Measurements from ENCODE around the gene KCNJ6. TPM values are rescaled to one million over a fixed set of nuclear protein-coding genes. Genes with fewer than 3 reads are reported as not detected.

KCNJ6 gene
- total and polyA plus RNA-seq, 5 donors from 2014 or later: not detected

- H3K27me3 ChIP-seq (ENCODE audit: control insufficient read depth, insufficient read depth, low read length): peaks cover 5% of the 10 kb centered on the region
- H3K36me3 Mint-ChIP-seq: no peaks in the 10 kb centered on the region
- ATAC-seq (ENCODE audit: low read depth in 2 of 2) (no peak), DNase-seq (no peak)
- H3K4me3 Mint-ChIP-seq: no peak overlapping the region
- H3K27me3 Mint-ChIP-seq: peaks cover 19% of the 10 kb centered on the region
- peaks cover 0 to 4% (median 0%) of the 10 kb centered on the region in 7 donors for H3K9me3 Mint-ChIP-seq
- no peak overlapping the region for H3K4me3 ChIP-seq (ENCODE audit: low read depth, low read length)
- H3K4me1 ChIP-seq (ENCODE audit: control insufficient read depth, insufficient read depth, low read length, poor library complexity, severe bottlenecking): peaks cover 3% of the 10 kb centered on the region
- H3K4me1 Mint-ChIP-seq: no peaks in the 10 kb centered on the region
- H3K27ac Mint-ChIP-seq: no peak overlapping the region
- H3K27ac ChIP-seq (ENCODE audit: insufficient read depth, low read length, poor library complexity, severe bottlenecking): no peak overlapping the region
- H3K36me3 ChIP-seq (ENCODE audit: control insufficient read depth, insufficient read depth, low read length): no peaks in the 10 kb centered on the region
- H3K9me3 ChIP-seq (ENCODE audit: control insufficient read depth in 2 of 2, low read length in 2 of 2): no peaks in the 10 kb centered on the region
Measured at GRCh38 chr21:37677006-37677405, 239.3 kb downstream of the KCNJ6 start.

GRCh38 chr21:37675202-37675801, 241.0 kb downstream of the KCNJ6 start:
- Mint-ChIP-seq H3K4me3 (no peak overlapping the region), H3K27ac (no peak overlapping the region), H3K4me1 (no peaks in the 10 kb centered on the region), H3K9me3 (peaks cover 0 to 4% (median 0%) of the 10 kb centered on the region in 7 donors), H3K36me3 (no peaks in the 10 kb centered on the region), H3K27me3 (peaks cover 7% of the 10 kb centered on the region)
- ATAC-seq (ENCODE audit: low read depth in 2 of 2) (peak in 1 of 2 donors; percentile 30), DNase-seq (peak; percentile 16 to 53 (median 29))
- no peaks in the 10 kb centered on the region for H3K9me3 ChIP-seq (ENCODE audit: control insufficient read depth in 2 of 2, low read length in 2 of 2)
- H3K4me1 ChIP-seq (ENCODE audit: control insufficient read depth, insufficient read depth, low read length, poor library complexity, severe bottlenecking): peaks cover 3% of the 10 kb centered on the region
- no peaks in the 10 kb centered on the region for H3K36me3 ChIP-seq (ENCODE audit: control insufficient read depth, insufficient read depth, low read length)
- no peak overlapping the region for H3K27ac ChIP-seq (ENCODE audit: insufficient read depth, low read length, poor library complexity, severe bottlenecking)
- peaks cover 5% of the 10 kb centered on the region for H3K27me3 ChIP-seq (ENCODE audit: control insufficient read depth, insufficient read depth, low read length)
- no peak overlapping the region for H3K4me3 ChIP-seq (ENCODE audit: low read depth, low read length)

DNA sequence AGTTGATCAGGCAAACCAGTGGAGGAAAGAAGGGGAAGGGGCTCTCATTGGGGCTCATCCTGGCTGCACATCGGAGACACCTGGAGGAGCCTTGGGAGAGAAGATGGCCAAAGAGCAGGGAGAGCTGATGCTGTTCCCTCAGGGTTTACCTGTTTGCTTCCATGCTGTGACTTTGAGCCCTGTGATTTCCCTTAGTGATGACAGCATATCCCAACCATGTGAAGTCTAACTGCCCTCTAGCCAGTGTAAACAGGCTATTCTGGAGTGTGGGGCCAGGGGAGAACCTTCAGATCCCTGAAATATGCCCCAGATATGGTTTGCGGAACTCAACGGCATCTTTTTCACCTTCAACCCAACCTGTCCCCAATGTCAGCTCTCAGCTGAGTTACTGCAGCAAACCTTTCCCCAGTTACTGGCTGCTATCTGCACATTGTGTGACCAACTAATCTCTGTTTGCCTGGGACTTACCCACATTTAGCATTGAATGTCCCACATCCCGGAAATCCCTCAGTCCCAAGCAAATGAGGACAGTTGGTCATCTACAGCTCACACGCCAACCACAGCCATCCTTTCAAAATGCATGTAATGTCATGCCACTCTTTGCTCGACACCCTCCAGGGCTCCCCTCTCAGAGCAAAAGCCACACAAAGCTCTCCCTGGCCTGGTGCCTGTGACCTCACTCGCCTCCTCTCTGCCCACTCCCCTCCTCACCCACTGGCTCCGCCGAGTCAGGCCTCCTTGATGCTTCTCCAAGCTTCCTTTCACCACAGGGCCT, 242.3 kb downstream of the KCNJ6 start:
- Histone ChIP-seq H3K36me3 (ENCODE audit: control insufficient read depth, insufficient read depth, low read length) (no peaks in the 10 kb centered on the region), H3K4me3 (ENCODE audit: low read depth, low read length) (no peak overlapping the region), H3K9me3 (ENCODE audit: control insufficient read depth in 2 of 2, low read length in 2 of 2) (no peaks in the 10 kb centered on the region), H3K27ac (ENCODE audit: insufficient read depth, low read length, poor library complexity, severe bottlenecking) (no peak overlapping the region), H3K4me1 (ENCODE audit: control insufficient read depth, insufficient read depth, low read length, poor library complexity, severe bottlenecking) (peaks cover 3% of the 10 kb centered on the region), H3K27me3 (ENCODE audit: control insufficient read depth, insufficient read depth, low read length) (peaks cover 5% of the 10 kb centered on the region)
- Mint-ChIP-seq H3K4me1 (no peaks in the 10 kb centered on the region), H3K4me3 (no peak overlapping the region), H3K27ac (no peak overlapping the region), H3K27me3 (peaks cover 11% of the 10 kb centered on the region), H3K36me3 (no peaks in the 10 kb centered on the region), H3K9me3 (no peaks in the 10 kb centered on the region)
- DNase-seq (no peak), ATAC-seq (ENCODE audit: low read depth in 2 of 2) (no peak)

GRCh38 chr21:37671381-37671780, 244.9 kb downstream of the KCNJ6 start:
- H3K27ac ChIP-seq (ENCODE audit: insufficient read depth, low read length, poor library complexity, severe bottlenecking): no peak overlapping the region
- Mint-ChIP-seq H3K27ac (no peak overlapping the region), H3K36me3 (no peaks in the 10 kb centered on the region), H3K4me3 (no peak overlapping the region), H3K9me3 (no peaks in the 10 kb centered on the region), H3K4me1 (no peaks in the 10 kb centered on the region), H3K27me3 (peaks cover 16% of the 10 kb centered on the region)
- DNase-seq: no peak
- H3K27me3 ChIP-seq (ENCODE audit: control insufficient read depth, insufficient read depth, low read length): peaks cover 5% of the 10 kb centered on the region
- H3K9me3 ChIP-seq (ENCODE audit: control insufficient read depth in 2 of 2, low read length in 2 of 2): no peaks in the 10 kb centered on the region
- H3K36me3 ChIP-seq (ENCODE audit: control insufficient read depth, insufficient read depth, low read length): no peaks in the 10 kb centered on the region
- H3K4me3 ChIP-seq (ENCODE audit: low read depth, low read length): no peak overlapping the region
- peaks cover 3% of the 10 kb centered on the region for H3K4me1 ChIP-seq (ENCODE audit: control insufficient read depth, insufficient read depth, low read length, poor library complexity, severe bottlenecking)
- no peak for ATAC-seq (ENCODE audit: low read depth in 2 of 2)

DNA sequence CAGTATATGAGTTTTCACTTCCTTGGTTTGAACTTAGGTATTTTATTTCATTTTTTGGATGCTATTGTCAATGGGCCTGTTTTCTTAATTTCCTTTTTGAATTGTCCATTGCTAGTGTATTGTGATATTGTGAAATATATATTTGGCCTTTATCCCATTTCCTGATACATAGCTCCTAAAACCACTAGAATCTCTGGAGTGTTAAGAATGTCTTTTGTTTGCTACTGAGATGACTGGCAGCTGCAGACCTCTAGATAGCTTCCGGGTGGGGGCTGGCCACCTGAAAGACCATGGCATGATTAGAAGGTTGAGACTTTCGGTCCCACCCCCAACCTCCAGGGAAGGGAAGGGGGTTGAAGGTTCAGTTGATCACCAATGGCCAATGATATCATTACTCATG, 245.4 kb downstream of the KCNJ6 start:
- Histone ChIP-seq H3K4me1 (ENCODE audit: control insufficient read depth, insufficient read depth, low read length, poor library complexity, severe bottlenecking) (peaks cover 3% of the 10 kb centered on the region), H3K9me3 (ENCODE audit: control insufficient read depth in 2 of 2, low read length in 2 of 2) (no peaks in the 10 kb centered on the region), H3K4me3 (ENCODE audit: low read depth, low read length) (no peak overlapping the region), H3K27me3 (ENCODE audit: control insufficient read depth, insufficient read depth, low read length) (peaks cover 5% of the 10 kb centered on the region), H3K27ac (ENCODE audit: insufficient read depth, low read length, poor library complexity, severe bottlenecking) (no peak overlapping the region), H3K36me3 (ENCODE audit: control insufficient read depth, insufficient read depth, low read length) (no peaks in the 10 kb centered on the region)
- no peak overlapping the region for H3K4me3 Mint-ChIP-seq
- no peak for ATAC-seq (ENCODE audit: low read depth in 2 of 2)
- H3K27me3 Mint-ChIP-seq: peaks cover 16% of the 10 kb centered on the region
- no peaks in the 10 kb centered on the region for H3K9me3 Mint-ChIP-seq
- DNase-seq: no peak
- H3K36me3 Mint-ChIP-seq: no peaks in the 10 kb centered on the region
- H3K4me1 Mint-ChIP-seq: no peaks in the 10 kb centered on the region
- no peak overlapping the region for H3K27ac Mint-ChIP-seq

- Mint-ChIP-seq H3K36me3 (no peaks in the 10 kb centered on the region), H3K4me3 (no peak overlapping the region), H3K9me3 (peaks cover 0 to 2% (median 0%) of the 10 kb centered on the region in 7 donors), H3K27ac (no peak overlapping the region), H3K27me3 (peaks cover 12% of the 10 kb centered on the region), H3K4me1 (no peaks in the 10 kb centered on the region)
- no peak overlapping the region for H3K4me3 ChIP-seq (ENCODE audit: low read depth, low read length)
- ATAC-seq (ENCODE audit: low read depth in 2 of 2) (no peak), DNase-seq (no peak)
- H3K27me3 ChIP-seq (ENCODE audit: control insufficient read depth, insufficient read depth, low read length): peaks cover 5% of the 10 kb centered on the region
- H3K27ac ChIP-seq (ENCODE audit: insufficient read depth, low read length, poor library complexity, severe bottlenecking): no peak overlapping the region
- H3K4me1 ChIP-seq (ENCODE audit: control insufficient read depth, insufficient read depth, low read length, poor library complexity, severe bottlenecking): no peaks in the 10 kb centered on the region
- H3K9me3 ChIP-seq (ENCODE audit: control insufficient read depth in 2 of 2, low read length in 2 of 2): no peaks in the 10 kb centered on the region
- H3K36me3 ChIP-seq (ENCODE audit: control insufficient read depth, insufficient read depth, low read length): no peaks in the 10 kb centered on the region
Measured at GRCh38 chr21:37669249-37669648, 247.0 kb downstream of the KCNJ6 start.

- H3K36me3 ChIP-seq (ENCODE audit: control insufficient read depth, insufficient read depth, low read length): no peaks in the 10 kb centered on the region
- Mint-ChIP-seq H3K27ac (no peak overlapping the region), H3K36me3 (no peaks in the 10 kb centered on the region), H3K4me1 (no peaks in the 10 kb centered on the region), H3K9me3 (peaks cover 0 to 2% (median 0%) of the 10 kb centered on the region in 7 donors), H3K27me3 (peaks cover 10% of the 10 kb centered on the region), H3K4me3 (no peak overlapping the region)
- no peak overlapping the region for H3K27ac ChIP-seq (ENCODE audit: insufficient read depth, low read length, poor library complexity, severe bottlenecking)
- H3K4me3 ChIP-seq (ENCODE audit: low read depth, low read length): no peak overlapping the region
- H3K4me1 ChIP-seq (ENCODE audit: control insufficient read depth, insufficient read depth, low read length, poor library complexity, severe bottlenecking): no peaks in the 10 kb centered on the region
- H3K27me3 ChIP-seq (ENCODE audit: control insufficient read depth, insufficient read depth, low read length): no peaks in the 10 kb centered on the region
- H3K9me3 ChIP-seq (ENCODE audit: control insufficient read depth in 2 of 2, low read length in 2 of 2): no peaks in the 10 kb centered on the region
- ATAC-seq (ENCODE audit: low read depth in 2 of 2): no peak
- DNase-seq: no peak
Measured at GRCh38 chr21:37668462-37669239, 247.6 kb downstream of the KCNJ6 start.

Data from CD4-positive, CD25-positive, alpha-beta regulatory T cell (primary cell).